ENCODE data around the gene NKTR.

- no peak for TF ChIP-seq CTCF (IDR thresholded peaks at IDR 0.05)
- TF ChIP-seq POLR2A (IDR thresholded peaks at IDR 0.05), result no peak
Observed at GRCh38 chr3:42659451-42660130, 59.1 kb downstream of the NKTR start.

Data from right lobe of liver (tissue), 4 donors.